GM12891 (cell line): ENCODE results near the gene KRTAP3-1.

ENCODE experiments used
- PAX5 ChIP-seq: IDR thresholded peaks from 2 replicates; pipeline ENCODE4 v1.6.1; 2011; ENCODE audit warnings: low read length, moderate library complexity, mild to moderate bottlenecking; ENCODE audit not compliant: insufficient read depth, severe bottlenecking
- POLR2A ChIP-seq: IDR thresholded peaks from 2 replicates; pipeline ENCODE4 v1.6.1; 2011; ENCODE audit warnings: low read depth, low read length, control low read depth
- POLR2AphosphoS5 ChIP-seq: IDR thresholded peaks from 2 replicates; pipeline ENCODE4 v1.6.1; 2011; ENCODE audit warnings: low read depth, low read length, control low read depth
- POU2F2 ChIP-seq: IDR thresholded peaks from 2 replicates; pipeline ENCODE4 v1.6.1; 2011; ENCODE audit warnings: low read depth, mild to moderate bottlenecking, control low read depth, low read length, moderate library complexity
- SPI1 ChIP-seq: IDR thresholded peaks from 2 replicates; pipeline ENCODE4 v1.6.1; 2011; ENCODE audit warnings: low read depth, low read length, control low read depth
- TAF1 ChIP-seq: IDR thresholded peaks from 2 replicates; pipeline ENCODE4 v1.6.1; 2011; ENCODE audit warnings: low read depth, low read length, control low read depth

GRCh38 chr17:41016578-41017215, 7.8 kb upstream of the KRTAP3-1 start:
- TF ChIP-seq POLR2A (no peak), POLR2AphosphoS5 (no peak), TAF1 (no peak), SPI1 (no peak), PAX5 (no peak), POU2F2 (no peak)
